SK-N-MC (cell line): ENCODE results near the gene SHC3.

Experiments
- EZH2 ChIP-seq: fragments of 200-600 bp; sonication (generic); IDR thresholded peaks from one replicate; pipeline ENCODE4 v1.6.1; 2017; ENCODE audit warnings: antibody characterized with exemption
- FOXP2 ChIP-seq: optimal IDR thresholded peaks from 2 replicates; pipeline ENCODE3; 2011; ENCODE audit warnings: mild to moderate bottlenecking, moderate library complexity; ENCODE audit not compliant: insufficient read depth; ENCODE audit errors: extremely low read length, control extremely low read depth

DNA sequence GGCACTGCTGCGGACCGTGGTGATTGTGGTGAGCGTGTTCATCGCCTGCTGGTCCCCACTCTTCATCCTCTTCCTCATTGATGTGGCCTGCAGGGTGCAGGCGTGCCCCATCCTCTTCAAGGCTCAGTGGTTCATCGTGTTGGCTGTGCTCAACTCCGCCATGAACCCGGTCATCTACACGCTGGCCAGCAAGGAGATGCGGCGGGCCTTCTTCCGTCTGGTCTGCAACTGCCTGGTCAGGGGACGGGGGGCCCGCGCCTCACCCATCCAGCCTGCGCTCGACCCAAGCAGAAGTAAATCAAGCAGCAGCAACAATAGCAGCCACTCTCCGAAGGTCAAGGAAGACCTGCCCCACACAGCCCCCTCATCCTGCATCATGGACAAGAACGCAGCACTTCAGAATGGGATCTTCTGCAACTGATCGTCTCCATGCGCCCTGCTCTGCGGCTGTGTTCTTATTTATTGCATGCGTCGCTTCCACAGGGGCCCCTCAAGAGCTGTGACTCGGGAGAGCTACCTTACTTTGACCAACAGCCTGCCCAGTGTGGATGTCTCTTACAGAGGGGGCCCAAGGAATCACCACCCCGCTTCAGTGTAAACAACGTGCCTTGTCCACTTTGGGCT is 176.6 kb downstream of the SHC3 start:
- TF ChIP-seq EZH2 = no peak
- TF ChIP-seq FOXP2 = no peak
